Measurements from ENCODE around the gene DES.
A peak's percentile ranks its signal among the peaks of the same experiment; 100 is the strongest.

Gene DES

DNA sequence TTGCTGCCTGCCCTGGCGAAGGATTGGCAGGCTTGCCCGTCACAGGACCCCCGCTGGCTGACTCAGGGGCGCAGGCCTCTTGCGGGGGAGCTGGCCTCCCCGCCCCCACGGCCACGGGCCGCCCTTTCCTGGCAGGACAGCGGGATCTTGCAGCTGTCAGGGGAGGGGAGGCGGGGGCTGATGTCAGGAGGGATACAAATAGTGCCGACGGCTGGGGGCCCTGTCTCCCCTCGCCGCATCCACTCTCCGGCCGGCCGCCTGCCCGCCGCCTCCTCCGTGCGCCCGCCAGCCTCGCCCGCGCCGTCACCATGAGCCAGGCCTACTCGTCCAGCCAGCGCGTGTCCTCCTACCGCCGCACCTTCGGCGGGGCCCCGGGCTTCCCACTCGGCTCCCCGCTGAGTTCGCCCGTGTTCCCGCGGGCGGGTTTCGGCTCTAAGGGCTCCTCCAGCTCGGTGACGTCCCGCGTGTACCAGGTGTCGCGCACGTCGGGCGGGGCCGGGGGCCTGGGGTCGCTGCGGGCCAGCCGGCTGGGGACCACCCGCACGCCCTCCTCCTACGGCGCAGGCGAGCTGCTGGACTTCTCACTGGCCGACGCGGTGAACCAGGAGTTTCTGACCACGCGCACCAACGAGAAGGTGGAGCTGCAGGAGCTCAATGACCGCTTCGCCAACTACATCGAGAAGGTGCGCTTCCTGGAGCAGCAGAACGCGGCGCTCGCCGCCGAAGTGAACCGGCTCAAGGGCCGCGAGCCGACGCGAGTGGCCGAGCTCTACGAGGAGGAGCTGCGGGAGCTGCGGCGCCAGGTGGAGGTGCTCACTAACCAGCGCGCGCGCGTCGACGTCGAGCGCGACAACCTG is at the start of gene DES:
Gene DES (plus strand): TSS at position 223 of the 857 bp plus-strand sequence. CDS start 86 bp downstream, at position 309.
- TF ChIP-seq Cebpa-rat (IDR thresholded peaks at IDR 0.05) = no peak
- Histone ChIP-seq H3K9ac (no peak within 1 kb of the TSS), H4K20me1 (no peaks in the 10 kb centered on the region), H3K27me3 (no peaks in the 10 kb centered on the region), H3K4me3 (no peak within 1 kb of the TSS), H3K27ac (no peak within 1 kb of the TSS), H3K9me3 (no peaks in the 10 kb centered on the region), H3K4me2 (peak within 1 kb of the TSS; percentile 55), H3K36me3 (no peaks in the 10 kb centered on the region), H3K4me1 (peaks cover 29% of the 10 kb centered on the region)

DNA sequence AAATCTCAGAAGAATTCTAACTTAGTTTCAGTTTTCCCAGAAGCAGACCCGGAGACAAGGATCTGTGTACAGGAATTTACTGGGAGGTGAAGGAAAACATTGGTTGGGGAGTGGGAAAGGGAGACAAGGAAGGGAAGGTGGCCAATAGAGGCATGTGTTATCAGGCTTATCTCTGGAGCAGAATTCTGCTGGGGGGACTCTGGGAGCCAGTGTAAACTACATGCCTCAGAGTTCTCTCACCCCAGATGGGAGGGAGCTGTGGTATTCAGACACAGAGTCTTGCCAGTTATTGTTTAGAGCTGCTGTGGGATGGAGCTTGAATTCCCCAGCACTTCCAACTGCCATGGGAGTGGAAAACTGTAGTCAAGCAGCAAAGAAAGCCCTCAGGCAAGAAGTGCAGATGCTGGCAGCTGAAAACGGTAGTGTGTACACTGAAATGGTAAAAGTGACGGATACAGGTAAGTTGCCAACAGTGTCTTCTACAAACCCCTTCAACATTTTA is 49.4 kb upstream of the DES start:
- Histone ChIP-seq H4K20me1 (no peaks in the 10 kb centered on the region), H3K27ac (no peak overlapping the region), H3K9me3 (no peaks in the 10 kb centered on the region), H3K4me1 (no peaks in the 10 kb centered on the region), H3K4me2 (no peak overlapping the region), H3K36me3 (peaks cover 9% of the 10 kb centered on the region), H3K27me3 (no peaks in the 10 kb centered on the region), H3K9ac (no peak overlapping the region), H3K4me3 (no peak overlapping the region)
- TF ChIP-seq Cebpa-rat (IDR thresholded peaks at IDR 0.05) = no peak

DNA sequence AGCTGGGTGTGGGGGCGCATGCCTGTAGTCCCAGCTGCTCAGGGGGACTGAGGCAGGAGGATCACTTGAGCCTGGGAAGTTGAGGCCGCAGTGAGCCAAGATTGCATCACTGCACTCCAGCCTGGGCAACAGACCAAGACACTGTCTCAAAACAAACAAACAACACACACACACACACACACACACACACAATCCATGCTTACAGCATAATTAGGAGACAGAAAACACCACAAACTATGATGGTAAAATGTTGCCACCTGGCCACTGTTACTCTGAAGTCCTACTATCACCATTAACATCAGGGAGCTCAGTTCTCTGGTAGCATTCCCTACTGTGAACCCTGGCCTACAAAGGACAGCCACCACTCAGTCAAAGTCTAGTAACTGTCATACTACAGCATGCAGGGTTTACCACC is 48.7 kb upstream of the DES start:
- no peak overlapping the region for H3K9ac ChIP-seq

DNA sequence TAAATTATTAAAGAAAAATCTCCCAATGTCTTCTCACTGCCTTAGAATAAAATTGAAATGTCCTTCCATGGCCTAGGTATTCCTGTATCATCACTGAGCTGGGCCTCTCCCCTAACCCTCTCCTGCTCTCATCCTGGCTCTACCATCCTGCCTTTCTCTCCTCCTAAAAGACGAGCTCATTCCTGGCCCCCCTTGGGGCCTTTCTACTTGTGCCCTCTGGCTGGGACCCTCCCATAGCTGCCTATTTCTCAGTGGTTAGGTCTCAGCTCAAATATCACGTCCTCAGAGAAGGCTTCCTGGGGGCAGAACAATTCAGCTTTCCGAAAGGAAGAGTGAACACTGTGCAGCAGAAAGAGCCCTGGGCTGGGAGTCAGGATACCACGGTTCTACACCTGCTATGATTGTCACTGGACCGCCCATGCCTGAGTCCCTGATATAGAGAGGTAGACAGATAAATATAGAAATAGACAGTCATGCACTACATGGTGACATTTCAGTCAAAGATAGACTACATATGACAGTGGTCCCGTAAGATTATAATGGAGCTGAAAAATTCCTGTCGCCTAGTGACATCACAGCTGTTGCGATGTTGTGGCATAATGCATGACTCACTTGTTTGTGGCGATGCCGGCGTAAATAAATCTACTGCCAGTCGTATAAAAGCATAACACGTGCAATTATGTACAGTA is 39.9 kb upstream of the DES start:
- Histone ChIP-seq H3K27ac (no peak overlapping the region), H3K36me3 (peaks cover 91% of the 10 kb centered on the region), H3K27me3 (no peaks in the 10 kb centered on the region), H3K4me1 (no peaks in the 10 kb centered on the region), H3K9ac (0 out of 2 replicates have a peak overlapping the region, but pooled peaks have one; percentile 34), H3K9me3 (no peaks in the 10 kb centered on the region), H4K20me1 (peaks cover 26% of the 10 kb centered on the region), H3K4me3 (no peak overlapping the region), H3K4me2 (no peak overlapping the region)
- no peak for TF ChIP-seq Cebpa-rat (IDR thresholded peaks at IDR 0.05)

More for the DNA sequence above, 48.7 kb upstream of the DES start:
- H4K20me1 ChIP-seq = 0 out of 2 replicates have a peak, but pooled peaks cover 7% of the 10 kb centered on the region
- no peaks in the 10 kb centered on the region for H3K27me3 ChIP-seq
- no peaks in the 10 kb centered on the region for H3K9me3 ChIP-seq
- no peak overlapping the region for H3K4me3 ChIP-seq
- no peak overlapping the region for H3K4me2 ChIP-seq
- H3K36me3 ChIP-seq = peaks cover 16% of the 10 kb centered on the region
- H3K27ac ChIP-seq = no peak overlapping the region
- no peak for TF ChIP-seq Cebpa-rat (IDR thresholded peaks at IDR 0.05)
- H3K4me1 ChIP-seq = no peaks in the 10 kb centered on the region

DNA sequence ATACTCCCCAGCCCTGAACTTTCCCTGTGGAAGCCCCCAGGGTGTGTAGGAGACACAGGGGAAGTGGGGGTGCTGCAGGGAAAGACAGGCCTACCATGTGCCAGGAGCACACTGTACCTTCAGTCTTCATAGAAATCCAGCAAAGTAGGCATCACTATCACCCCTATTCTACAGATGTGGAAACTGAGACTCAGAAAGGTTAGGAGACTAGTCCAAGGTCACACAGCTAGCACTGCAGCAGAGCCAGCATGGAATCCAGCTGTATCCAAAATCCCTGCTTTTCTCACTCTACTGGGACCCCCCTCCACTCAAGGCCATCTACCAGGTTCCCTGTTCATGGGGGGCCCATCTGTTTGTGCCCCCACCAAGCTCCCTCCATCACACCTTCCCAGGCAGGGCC is 37.3 kb upstream of the DES start:
- TF ChIP-seq Cebpa-rat (IDR thresholded peaks at IDR 0.05) = no peak
- peaks cover 94% of the 10 kb centered on the region for H3K36me3 ChIP-seq
- H3K9me3 ChIP-seq = no peaks in the 10 kb centered on the region
- H3K9ac ChIP-seq = no peak overlapping the region
- H3K27me3 ChIP-seq = no peaks in the 10 kb centered on the region
- no peak overlapping the region for H3K27ac ChIP-seq
- peaks cover 23% of the 10 kb centered on the region for H4K20me1 ChIP-seq
- no peaks in the 10 kb centered on the region for H3K4me1 ChIP-seq
- H3K4me2 ChIP-seq = no peak overlapping the region
- no peak overlapping the region for H3K4me3 ChIP-seq

DNA sequence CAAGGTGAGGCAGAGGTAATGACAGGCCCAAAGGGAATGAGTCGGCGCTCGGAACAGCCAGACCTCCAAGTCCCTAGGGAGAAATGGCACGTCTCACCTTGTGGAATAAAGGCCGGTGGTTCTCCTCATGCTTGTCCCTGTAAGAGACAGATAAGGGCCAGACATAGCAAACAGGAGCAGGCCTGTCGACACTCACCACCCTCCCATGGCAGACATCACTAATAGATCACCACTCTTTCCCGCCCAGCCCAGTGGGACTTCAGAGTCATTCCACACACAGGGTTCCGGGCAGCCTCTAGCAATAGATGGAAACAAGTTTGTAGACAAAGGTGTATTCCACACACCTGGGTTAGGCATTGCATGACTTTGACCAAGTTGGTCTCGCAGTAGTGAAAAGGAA is 36.7 kb upstream of the DES start:
- no peak overlapping the region for H3K4me3 ChIP-seq
- peaks cover 94% of the 10 kb centered on the region for H3K36me3 ChIP-seq
- H3K4me2 ChIP-seq = no peak overlapping the region
- no peaks in the 10 kb centered on the region for H3K27me3 ChIP-seq
- no peaks in the 10 kb centered on the region for H3K9me3 ChIP-seq
- peaks cover 28% of the 10 kb centered on the region for H4K20me1 ChIP-seq
- H3K4me1 ChIP-seq = peaks cover 5% of the 10 kb centered on the region
- H3K27ac ChIP-seq = no peak overlapping the region
- no peak overlapping the region for H3K9ac ChIP-seq
- no peak for TF ChIP-seq Cebpa-rat (IDR thresholded peaks at IDR 0.05)

DNA sequence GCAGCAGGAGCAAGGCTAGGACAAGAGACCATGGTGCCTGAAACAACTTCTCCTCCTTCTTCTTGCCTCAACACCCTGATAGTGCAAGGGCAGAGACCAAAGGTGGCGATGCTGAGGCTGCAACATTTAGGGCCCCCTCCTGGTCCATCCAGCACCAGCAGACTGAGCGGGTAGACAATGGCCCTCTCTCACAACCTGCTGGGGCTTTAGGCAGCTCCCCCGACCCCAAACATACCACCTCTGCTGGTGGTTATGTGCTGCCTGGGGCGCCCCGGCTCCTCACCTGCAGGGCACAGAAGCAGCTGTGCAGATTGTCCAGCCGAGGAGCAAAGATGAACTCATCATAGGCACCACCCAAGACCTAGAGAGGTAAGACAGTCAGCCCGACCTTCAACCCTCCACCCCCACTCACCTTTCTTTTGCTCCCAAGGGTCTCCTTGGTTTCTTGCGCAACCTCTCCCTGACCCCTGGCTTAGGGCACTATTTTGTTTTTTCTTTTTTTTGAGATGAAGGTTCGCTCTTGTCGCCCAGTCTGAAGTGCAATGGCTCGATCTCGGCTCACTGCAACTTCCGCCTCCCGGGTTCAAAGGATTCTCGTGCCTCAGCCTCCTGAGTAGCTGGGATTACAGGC is 34.0 kb upstream of the DES start:
- Histone ChIP-seq H3K4me1 (peaks cover 17% of the 10 kb centered on the region), H3K9ac (no peak overlapping the region), H3K27ac (no peak overlapping the region), H3K27me3 (no peaks in the 10 kb centered on the region), H4K20me1 (peaks cover 35% of the 10 kb centered on the region), H3K4me3 (no peak overlapping the region), H3K9me3 (no peaks in the 10 kb centered on the region), H3K36me3 (peaks cover 69% of the 10 kb centered on the region), H3K4me2 (no peak overlapping the region)
- peak; percentile 33; the same call in 1 of the 2 replicates for TF ChIP-seq Cebpa-rat (IDR thresholded peaks at IDR 0.05)

DNA sequence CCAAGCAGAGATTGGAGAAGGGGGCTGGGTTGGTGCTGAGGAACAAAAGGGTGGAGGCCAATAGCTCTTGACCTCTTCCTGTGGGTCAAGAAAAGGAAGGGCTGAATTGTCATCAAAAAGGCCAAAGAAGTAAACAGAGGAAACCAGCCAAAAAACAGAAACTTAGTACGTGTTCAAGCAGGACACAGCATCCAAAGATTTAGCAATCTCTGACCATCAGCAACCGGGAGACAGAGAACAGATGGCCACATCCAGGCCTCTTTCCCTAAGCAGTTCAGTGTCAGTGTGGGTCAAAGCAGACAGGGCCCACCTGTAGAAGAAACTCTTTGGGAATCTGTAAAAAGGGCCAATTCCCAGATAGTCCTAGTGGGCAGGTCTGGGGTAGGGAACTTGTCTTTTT is 33.3 kb upstream of the DES start:
- Histone ChIP-seq H3K27me3 (no peaks in the 10 kb centered on the region), H4K20me1 (peaks cover 35% of the 10 kb centered on the region), H3K9ac (no peak overlapping the region), H3K4me1 (peaks cover 17% of the 10 kb centered on the region), H3K4me2 (no peak overlapping the region), H3K36me3 (peaks cover 67% of the 10 kb centered on the region), H3K9me3 (no peaks in the 10 kb centered on the region), H3K4me3 (no peak overlapping the region), H3K27ac (no peak overlapping the region)
- TF ChIP-seq Cebpa-rat (IDR thresholded peaks at IDR 0.05) = no peak

DNA sequence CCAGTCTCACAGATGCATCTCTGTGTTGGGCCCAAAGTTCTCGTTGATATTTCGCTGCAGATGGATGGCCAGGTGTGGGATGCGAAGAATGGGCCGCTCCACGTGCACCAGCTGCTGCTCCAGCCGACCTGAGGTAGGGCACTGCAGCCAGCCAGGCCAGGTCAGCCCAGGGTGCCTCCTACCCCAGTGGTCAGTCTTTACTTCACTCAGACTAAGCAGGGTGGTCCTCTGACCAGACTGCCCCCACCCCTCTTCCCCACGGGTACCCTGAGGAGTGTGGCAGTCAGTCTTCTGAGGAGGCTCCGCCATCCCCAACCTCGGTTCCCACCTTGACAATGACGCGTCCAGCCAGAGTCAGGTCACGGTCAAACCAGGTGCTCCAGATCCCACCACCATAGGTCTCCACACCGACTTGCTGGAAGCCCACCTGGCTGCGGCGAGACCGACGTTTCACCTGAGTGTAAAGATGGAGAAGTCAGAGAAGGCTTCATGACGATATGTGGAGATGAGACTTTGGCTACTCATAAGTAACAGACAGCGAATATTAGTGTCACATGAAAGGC is 32.1 kb upstream of the DES start:
- no peak for TF ChIP-seq Cebpa-rat (IDR thresholded peaks at IDR 0.05)
- Histone ChIP-seq H4K20me1 (peaks cover 35% of the 10 kb centered on the region), H3K27me3 (no peaks in the 10 kb centered on the region), H3K36me3 (peaks cover 55% of the 10 kb centered on the region), H3K4me2 (peak overlapping the region; percentile 96), H3K9ac (peak overlapping the region; percentile 88), H3K9me3 (no peaks in the 10 kb centered on the region; the same call in 1 of the 2 replicates), H3K4me3 (peak overlapping the region; percentile 83), H3K4me1 (peaks cover 17% of the 10 kb centered on the region), H3K27ac (no peak overlapping the region)
